GM21737 (cell line): ENCODE results near the gene MTX3.

Source experiments
- ATAC-seq: cut with Tn5 transposase; IDR thresholded peaks from one replicate; pipeline ENCODE4 v1.9.1; 2021; ENCODE audit warnings: mild to moderate bottlenecking, moderate library complexity; ENCODE audit not compliant: unreplicated experiment

Gene MTX3

DNA sequence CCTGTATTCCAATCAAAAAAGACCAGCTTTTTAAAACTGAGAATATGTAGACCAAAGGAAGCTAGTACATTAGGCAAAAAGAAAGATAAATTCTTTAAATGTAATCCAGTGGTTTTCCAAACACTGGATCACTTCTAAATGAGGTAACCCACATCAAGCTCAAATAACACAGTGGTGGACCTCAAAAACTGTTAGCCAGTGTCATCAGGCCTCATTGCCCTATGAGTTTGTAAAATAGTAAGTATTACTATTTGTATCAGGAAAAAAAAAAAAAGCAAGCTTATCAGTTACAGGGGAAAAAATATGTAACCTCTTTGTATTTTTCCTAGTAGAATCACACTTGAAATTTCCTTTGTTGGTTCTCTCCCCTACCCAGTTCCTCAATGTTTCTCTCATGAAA lies 6.7 kb downstream of the MTX3 start:
- no peak for ATAC-seq

DNA sequence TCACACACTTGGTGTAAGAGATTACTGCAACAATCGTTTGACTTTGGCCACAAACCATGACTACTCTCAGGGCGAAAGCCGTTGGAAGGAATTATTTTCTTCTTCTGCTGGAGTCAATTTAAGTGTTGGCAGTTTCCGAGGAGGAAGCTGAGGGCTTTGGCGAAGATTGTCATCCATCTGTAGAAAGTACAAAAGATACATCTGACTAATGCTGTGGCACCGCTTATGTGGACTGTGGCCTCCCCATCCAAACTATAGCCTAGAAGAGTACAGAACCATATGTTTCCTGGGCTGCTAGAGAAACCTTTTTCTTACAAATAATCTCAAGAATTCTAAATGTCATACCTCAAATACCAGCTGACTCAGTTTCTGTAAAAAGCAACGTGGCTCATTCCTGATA lies 7.4 kb downstream of the MTX3 start:
- no peak for ATAC-seq

DNA sequence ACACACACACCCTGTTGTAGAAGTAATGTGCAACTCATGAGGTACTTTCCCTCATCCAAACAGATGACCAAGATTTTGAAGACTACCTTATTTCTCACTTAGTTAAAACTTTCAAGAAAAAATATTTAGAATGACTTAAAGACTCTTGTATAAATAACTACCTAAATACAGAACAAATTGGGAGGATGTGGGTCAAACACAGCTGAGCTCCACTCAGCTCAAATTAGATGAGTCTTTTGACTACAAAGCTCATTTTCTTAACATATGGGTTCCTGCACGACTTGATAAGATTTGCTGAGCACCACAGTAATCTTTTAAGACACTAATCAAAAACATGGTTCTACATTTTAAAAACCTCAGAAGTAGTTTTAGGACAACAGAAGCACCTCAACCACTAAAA lies 8.9 kb downstream of the MTX3 start:
- ATAC-seq: no peak

DNA sequence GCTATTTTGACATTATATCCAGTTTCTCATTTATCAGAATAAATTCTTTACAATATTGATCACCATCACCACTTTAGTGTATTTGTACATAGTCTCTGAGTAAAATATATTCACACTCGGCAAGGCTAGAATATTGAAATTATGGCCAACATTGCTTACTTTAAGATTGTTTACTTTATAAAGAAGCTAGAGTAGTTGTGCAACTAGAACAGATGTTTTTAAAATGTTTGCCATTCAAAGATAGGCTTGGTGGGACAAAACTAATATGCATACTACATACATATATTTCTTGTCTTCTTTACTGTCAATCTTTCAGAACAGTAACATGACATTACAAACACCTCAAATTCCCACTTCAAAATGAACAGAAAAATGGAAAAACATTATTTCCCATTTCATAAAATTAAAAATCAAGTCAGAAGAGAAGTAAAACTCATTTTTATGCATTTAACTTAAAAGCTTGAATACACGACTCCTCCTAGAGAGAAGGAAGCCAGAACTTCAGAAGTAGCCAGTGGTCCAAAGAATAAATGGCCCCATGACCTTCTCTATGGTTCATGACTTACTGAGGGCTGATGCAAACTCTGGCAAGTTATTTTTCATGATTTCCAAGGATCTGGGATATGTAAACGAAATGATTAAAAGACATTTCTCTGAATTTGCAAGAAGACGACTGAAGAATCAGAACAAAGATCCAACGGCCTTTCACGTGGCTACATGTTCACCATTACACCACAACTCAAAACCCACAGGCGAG lies 14.1 kb downstream of the MTX3 start:
- no peak for ATAC-seq

DNA sequence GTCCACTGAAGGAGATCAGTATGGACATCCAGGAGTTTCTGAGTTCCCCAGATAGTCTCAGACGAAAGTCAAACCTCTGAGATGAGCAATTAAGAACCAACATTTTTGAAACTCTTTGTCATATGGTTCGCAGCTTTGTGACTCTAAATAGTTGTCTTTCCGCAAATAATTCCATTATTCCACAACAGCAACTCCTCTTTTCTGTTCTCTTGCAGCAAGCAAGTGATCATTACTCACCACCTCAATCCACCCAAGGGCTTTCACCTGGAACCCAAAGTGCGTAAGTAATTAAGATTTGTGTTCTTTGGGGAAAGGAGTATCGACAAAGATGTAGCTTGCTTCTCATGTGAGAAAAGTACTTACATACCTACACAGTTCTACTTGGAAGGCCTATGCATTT lies 15.6 kb downstream of the MTX3 start:
- ATAC-seq: no peak

DNA sequence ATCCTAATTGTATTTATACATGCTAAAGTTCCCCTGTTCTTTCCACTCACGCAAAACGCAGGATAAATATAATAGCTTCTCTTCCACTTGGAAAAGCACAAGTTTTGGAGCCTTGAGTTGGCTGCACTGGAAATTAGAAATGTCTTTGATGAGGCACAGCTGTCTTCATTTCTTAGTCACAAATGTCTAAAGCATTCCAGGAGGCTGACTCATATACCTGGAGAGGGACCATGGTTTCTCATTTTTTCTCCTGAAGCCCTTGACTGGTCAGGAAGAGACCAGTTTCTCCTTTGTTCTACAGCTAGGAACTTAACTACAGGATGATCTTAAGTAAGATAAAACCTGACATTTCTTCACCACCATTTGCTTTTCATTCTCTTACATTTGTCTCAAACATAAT lies 16.2 kb downstream of the MTX3 start:
- ATAC-seq: no peak

DNA sequence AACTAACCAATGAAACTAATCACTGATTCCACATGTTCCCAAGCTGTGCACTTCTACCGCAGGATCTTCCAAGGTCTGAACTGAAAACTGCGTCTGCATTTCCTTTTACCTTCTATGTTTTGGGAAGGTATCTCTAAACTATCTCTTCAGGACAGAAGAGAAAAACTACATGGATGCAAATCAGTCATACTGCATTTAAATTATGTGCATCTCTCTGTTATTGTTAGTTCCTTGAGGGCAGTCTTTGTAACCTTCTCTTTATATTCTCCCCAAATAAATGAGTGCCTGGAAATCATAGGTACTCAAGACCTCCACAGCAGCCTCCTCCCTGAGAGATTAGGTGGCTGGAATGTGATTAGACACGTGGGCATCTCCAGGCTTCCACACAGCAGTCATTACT lies 17.1 kb downstream of the MTX3 start:
- ATAC-seq: no peak

DNA sequence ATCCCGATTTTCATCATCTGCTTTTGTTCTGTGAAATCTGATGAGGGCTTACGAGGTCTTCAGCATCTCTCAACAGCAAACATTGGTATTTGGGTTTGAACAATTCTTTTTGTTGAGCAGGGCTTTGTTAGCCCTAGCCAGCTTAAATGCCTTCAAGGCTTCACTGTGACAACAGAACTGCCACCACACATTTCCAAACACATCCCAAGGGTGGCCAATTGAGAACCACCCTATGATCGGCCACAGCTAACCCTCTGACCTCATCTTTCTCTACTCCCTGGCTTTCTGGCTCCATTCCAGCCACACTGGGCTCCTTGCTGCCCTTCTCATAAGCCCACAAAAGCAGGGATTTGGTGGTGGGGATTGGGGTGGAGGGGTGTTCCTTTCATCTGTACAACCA lies 17.6 kb downstream of the MTX3 start:
- ATAC-seq: no peak

DNA sequence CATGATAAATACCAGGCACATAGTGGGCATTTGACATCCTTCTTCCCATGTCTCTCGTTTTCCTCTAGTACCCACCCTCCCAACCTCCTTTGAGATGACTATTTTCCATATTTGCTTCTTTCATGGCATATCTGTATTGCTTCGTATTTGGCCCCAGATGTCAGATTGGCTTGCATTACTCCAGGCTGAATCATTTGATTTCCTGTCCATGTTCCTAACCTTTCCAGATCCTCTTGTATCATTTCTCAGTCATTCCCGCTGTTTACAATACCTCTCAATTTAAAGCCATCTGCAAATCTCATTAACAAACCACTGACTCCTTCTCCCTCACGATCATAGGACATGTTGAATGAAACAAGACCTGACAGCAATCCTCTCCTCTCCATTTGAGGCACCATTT lies 19.9 kb downstream of the MTX3 start:
- no peak for ATAC-seq

DNA sequence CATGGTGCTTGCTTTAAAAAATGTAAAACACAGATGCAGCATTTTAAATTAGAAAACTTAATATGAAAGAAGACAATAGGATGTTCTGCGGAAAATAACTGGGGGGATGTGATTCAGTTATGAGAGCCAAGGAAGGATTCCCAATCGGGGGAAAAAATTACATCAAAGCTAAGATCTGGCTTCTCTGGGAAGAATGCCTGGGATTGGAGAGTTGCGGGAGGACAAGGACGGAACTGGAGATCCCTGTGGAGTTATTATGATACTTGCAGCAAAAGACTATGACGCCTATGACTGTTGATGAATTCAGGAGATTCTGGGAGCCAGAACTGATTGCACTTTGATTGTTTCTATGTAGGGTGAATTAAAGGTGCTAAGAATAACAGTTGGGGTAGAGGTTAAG lies 24.6 kb downstream of the MTX3 start:
- no peak for ATAC-seq

DNA sequence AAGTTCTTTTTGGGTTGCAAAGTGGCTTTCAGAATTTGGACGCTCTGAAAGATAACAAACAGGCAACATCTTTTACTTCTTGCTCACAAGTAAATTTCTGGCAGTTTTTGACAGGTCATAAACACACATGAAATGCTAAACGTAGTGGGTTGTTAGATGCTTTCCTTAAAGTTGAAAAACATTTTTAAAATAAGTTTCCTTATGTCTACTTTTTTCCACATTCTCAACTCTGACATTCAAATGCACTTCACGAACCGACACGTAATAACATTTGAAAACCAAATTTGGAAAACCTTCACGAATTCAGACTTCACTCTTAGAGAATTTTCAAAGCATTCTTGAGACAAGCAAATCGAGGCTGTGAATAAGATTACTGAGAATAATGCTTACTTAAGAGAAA lies 26.9 kb downstream of the MTX3 start:
- no peak for ATAC-seq

DNA sequence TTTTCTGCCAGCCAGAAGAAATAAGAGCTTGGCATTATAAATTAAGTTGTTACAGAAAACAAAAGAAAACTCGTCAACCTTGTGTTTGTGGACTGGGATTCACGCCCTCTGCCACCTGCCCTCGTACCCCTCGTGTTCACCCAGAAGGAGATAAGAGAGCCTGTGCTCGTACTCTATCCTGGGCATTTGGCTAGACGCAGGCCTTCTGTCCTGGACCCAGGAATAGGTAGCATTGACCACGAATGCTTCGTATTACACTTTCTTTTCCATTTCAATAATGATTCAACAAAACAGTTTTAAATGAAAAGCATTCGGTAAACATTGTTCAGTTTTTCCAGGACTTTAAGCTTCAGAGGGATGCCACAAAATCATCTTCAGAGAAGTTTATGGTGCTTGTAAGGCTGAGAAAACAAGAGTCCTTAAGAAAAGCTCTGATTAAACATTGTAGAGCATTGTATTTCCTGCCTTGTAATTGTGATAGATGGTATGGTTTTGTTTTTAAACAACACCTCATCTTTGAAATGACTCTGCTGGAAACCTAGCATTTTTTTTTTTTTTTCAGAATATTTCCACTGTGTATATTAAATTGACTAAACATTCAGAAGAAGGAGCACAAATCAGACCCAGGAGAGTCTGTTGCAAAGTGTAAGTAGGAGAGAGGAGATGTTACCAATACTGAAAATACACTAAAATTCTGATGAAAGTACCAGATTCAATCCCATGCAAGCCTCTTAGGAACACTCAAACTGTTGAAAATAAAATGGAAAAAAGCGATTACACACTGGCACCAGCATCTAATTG lies 27.6 kb downstream of the MTX3 start:
- no peak for ATAC-seq

DNA sequence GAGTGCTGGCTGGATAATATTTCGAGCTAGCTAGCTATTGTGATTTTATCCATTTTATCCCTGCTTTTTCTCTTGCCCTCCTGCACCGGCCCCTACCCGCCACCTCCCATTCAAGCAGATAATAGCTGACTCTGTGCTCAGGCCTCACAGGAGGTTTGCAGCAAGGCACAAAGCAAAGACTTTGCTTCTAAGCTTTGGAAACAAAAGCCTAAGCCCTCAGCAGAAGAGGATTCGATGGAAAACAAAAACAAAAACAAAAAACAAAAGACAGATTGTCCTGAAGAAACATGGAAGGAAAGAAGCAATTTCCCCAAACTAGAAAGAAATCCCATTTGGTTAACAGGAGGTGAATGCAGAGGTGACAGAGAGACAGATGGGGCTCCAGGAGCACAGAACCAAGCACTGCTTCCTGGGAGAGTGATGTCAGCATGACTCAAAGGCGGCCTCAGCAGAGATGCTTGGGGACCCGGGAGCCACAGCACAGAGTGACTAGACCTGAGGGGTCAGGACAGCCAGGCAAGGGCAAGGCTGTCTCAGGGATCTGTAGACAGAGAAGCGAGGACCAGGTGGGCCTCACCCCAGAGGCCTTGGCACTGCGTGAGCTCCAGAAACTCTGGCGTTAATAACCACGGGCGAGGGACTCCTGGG lies 28.4 kb downstream of the MTX3 start:
- ATAC-seq: no peak

DNA sequence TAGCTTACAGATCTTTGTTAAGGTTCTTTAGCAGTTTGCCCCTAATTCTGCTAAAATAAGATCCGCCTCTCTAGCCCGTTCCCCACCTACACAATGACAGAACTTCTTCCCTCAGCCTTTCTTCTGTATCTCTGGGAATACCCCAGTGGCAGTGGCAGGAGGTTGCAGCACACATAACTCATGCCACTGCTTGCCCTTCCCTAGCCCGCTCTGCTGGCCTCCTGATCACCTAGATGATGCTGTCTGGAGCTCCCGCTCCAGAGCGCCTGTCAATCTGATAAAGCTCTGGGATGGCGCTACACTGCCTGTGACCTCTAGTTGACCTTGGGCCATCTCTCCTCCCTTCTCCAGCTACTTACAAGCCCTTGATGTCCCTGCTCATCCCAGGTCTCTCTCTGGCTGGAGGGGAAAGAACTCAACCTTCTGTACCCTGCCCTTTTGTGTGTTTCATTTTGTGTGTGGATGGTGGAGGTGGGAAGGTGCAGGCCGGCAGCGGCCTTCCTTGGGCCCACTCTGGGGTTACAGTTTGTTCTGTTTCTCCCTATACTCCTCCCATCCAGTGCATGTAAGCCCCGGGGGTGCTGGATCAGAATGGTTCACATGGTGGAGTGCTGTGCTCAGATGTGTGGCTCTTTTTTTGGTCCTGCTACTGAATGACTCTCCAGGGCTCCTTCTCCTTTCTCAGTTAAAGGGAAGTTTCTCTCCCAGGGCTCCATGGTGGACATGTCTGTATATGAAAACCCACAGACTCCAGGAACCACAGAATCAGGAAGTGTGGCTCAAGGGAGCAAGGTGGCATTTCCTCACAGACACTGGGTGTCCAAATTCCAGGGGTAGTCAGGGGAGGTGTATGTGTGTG lies 29.1 kb downstream of the MTX3 start:
- ATAC-seq: no peak

DNA sequence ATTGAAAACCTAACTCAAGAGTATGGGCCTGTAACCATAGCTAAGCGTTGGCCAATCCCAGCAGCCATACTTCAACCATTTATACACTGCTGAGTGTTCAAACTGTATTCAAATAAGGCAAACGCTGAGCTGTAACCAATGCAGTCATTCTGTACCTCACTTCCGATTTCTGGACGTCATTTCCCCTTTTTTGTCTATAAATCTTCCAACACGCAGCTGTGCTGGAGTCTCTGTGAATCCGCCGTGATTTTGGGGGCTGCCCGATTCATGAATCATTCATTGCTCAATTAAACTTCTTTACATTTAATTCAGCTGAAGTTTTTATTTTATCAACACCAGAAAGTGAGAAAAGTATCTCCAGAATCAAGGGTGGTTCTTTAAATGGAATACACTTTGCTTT lies 31.7 kb downstream of the MTX3 start:
- no peak for ATAC-seq

DNA sequence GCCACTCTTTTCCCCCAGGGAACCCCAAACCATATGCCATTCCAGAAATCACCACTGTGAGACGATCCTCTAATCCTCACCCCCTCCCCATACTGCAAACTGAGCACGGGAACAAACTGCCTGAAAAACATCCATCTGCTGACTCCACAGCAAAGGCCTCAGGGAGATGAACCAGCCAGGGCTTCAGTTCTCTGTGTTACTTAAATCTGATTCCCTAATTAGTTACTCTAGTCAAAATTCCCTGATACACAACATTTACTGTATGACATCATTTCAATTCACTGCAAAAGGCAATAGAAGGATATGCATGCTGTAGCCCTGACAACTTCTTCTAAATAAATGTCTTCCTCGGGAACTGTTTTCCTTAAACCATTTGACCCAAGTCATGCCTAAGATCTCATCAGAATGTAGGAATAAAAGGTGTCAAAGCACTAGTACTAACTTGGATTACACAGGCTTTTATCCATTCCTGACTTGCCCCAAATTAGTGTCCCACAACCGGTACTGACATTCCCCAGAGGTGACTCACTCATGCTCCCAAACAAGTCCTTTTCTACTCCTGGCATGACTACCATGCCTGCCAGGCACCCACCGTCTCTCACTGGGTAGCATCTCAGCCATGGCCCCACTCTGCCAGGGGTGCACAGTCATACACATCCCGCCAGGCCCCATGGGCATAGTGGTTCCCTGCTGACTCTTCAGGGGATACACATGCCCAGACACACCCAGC lies 35.0 kb downstream of the MTX3 start:
- no peak for ATAC-seq

DNA sequence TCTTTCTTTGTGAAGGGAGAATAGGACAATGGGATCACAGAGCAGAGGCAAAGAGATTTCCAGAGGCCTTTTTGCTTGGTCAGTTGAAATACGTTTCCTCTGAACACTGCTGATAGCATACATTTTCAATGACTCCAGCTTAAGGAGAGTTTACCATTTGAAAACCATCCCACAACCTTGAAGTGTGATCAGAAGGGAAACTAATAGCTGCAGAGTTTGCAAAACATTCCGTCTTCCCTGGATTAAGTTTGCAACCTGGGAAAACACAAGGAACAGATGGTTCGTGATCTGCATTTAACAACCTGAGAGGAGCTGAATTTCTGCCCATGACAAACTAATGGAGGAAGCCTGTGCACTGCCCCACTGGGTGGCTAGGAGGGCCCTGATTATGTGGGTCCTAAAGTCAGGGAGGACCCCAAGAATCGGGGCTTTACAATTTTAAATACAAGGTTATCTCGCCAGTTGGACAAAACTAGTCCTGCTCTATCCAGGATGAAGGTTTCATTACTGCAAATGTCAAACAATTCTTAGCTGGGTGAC lies 35.6 kb downstream of the MTX3 start:
- ATAC-seq: no peak

DNA sequence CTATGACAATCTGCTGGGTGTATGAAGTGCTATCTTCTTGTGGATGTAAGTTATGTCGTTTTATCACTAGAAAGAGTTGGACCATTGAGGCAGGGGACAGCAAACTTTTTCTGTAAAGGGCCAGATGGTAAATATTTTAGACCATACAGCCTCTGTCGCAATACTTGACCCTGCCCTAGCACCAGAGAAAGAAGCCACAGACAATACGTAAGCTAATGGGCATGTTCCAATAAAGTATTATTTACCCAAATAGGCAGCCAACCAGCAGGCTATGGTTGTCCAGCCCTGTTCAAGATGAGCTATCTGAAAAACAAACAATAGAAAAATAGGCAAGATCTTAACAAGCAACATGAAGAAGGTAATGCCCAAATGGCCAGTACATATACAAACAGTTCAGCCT lies 36.4 kb downstream of the MTX3 start:
- no peak for ATAC-seq

DNA sequence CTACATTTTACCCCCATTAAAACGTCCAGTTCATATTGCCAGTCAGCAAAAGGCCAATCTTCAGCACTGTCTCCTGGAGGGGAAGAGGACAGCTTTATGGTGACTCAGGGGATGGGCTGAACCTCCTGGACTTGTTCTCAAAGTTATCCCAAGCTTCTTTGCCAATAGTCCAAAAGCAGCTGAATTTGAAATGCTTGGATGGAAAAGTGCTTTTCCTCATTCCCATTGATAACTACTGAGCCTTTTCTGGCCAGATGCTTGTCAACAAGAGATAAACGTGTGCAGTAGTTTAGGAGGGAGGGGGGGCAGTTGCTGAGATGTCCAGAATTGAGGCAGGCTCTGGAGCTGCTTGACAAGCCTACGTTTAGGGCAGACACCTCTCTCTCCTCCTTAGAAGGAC lies 43.5 kb downstream of the MTX3 start:
- ATAC-seq: no peak

DNA sequence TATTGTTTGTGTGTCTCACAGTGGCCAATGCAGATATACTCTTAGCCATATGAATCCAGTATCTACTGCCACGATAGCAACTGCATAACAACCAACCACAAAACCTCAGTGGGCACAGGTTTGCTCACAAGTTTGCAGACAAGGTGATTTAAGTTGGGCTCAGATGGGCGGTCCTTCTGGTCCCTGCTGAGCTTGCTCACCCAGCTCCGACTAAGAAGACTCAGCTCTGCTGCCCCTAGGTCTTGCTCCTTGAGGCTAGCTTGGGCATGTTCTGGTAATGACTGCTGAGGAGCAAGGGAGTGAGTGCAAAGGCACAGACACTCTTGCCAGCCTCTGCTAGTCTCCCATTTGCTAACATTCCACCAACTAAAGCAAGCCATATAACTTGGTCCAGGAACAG lies 52.6 kb downstream of the MTX3 start:
- ATAC-seq: no peak
